Large intestine (tissue), 3 donors: ENCODE measurements around the gene TUT4. TPM values are rescaled to one million over a fixed set of nuclear protein-coding genes. Genes with fewer than 3 reads are reported as not detected.

Source experiments
- DNase-seq, 2 donors: peaks; one replicate each; pipeline versions ENCODE4 v3.0.0 to v3.0.0-alpha.2; 2013
- H3K27ac ChIP-seq: one replicate; pipeline ENCODE4 v1.5.1; 2013; ENCODE audit warnings: low read length
- H3K27me3 ChIP-seq: 2 replicates; pipeline ENCODE4 v1.6.1; 2013; ENCODE audit warnings: low read length; ENCODE audit not compliant: control insufficient read depth, insufficient read depth
- H3K36me3 ChIP-seq: 2 replicates; pipeline ENCODE4 v1.6.1; 2013; ENCODE audit warnings: low read length; ENCODE audit not compliant: control insufficient read depth, insufficient read depth
- H3K4me1 ChIP-seq: one replicate; pipeline ENCODE4 v1.6.1; 2013; ENCODE audit warnings: low read length; ENCODE audit not compliant: control insufficient read depth, insufficient read depth
- H3K4me3 ChIP-seq: one replicate; pipeline ENCODE4 v1.5.1; 2013; ENCODE audit warnings: low read length
- H3K9me3 ChIP-seq: one replicate; pipeline ENCODE4 v1.6.1; 2013; ENCODE audit warnings: mild to moderate bottlenecking, low read depth, low read length, moderate library complexity; ENCODE audit not compliant: control insufficient read depth
- WGBS: methylation state at CpG from one replicate; pipeline ENCODE4 v1.1.5; 2013; ENCODE audit warnings: low lambda C conversion rate; ENCODE audit not compliant: insufficient coverage; 5-methylcytosine and 5-hydroxymethylcytosine counted together
- polyA plus RNA-seq: library from polyadenylated mRNA; unstranded; fragments of 120-200 nt; gene quantifications from one replicate; pipeline ENCODE4 v1.2.1, GENCODE V29; 2013

Gene TUT4
- polyA plus RNA-seq, 1 donor: 68.7 TPM

DNA sequence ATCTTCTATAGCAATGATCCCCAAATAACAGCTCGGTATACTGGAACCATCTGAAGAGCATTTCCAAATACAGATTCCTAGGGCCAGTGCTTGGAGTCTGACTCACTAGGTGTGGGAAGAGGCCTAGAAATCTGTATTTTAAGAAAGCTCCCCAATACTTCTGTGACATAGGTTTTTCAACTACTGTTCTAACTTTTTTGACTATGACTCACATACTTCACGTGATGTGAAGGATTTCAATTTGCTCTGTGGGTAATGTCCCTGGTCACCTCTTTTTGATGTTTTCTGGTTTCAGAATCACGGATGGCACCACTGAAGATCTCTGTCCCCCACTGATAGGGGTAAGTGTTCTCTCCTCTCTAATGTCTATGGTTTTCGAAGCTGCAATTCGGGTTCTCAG lies 159.7 kb downstream of the TUT4 start:
- Histone ChIP-seq H3K9me3 (no peaks in the 10 kb centered on the region), H3K27ac (no peak overlapping the region), H3K27me3 (no peaks in the 10 kb centered on the region), H3K4me1 (no peaks in the 10 kb centered on the region), H3K36me3 (peaks cover 8% of the 10 kb centered on the region), H3K4me3 (no peak overlapping the region)
- DNase-seq: no peak
- no CpG with 5 or more reads among the region's 5 CpGs for WGBS

GRCh38 chr1:52386458-52386857 lies 166.4 kb downstream of the TUT4 start:
- no CpG with 5 or more reads among the region's 5 CpGs for WGBS
- H3K4me3 ChIP-seq: no peak overlapping the region
- peaks cover 25% of the 10 kb centered on the region for H3K36me3 ChIP-seq
- no peaks in the 10 kb centered on the region for H3K9me3 ChIP-seq
- H3K27me3 ChIP-seq: no peaks in the 10 kb centered on the region
- no peak for DNase-seq
- no peak overlapping the region for H3K27ac ChIP-seq
- no peaks in the 10 kb centered on the region for H3K4me1 ChIP-seq

GRCh38 chr1:52385376-52385775 lies 167.5 kb downstream of the TUT4 start:
- H3K4me1 ChIP-seq: no peaks in the 10 kb centered on the region
- no peaks in the 10 kb centered on the region for H3K9me3 ChIP-seq
- H3K4me3 ChIP-seq: no peak overlapping the region
- no peak for DNase-seq
- peaks cover 29% of the 10 kb centered on the region for H3K36me3 ChIP-seq
- no peak overlapping the region for H3K27ac ChIP-seq
- no peaks in the 10 kb centered on the region for H3K27me3 ChIP-seq
- WGBS: 100% methylated on average over 1 of the region's 3 CpGs

Other genes starting within 250 kb of the TUT4 start
- 24.2 TPM for gene CC2D1B, start 186.9 kb downstream of the TUT4 start, polyA plus RNA-seq
- 4.2 TPM for gene ORC1, start 148.7 kb downstream of the TUT4 start, polyA plus RNA-seq
- 51.0 TPM for gene PRPF38A, start 148.5 kb downstream of the TUT4 start, polyA plus RNA-seq
- gene GPX7, start 49.3 kb upstream of the TUT4 start, polyA plus RNA-seq: 38.6 TPM
- gene SHISAL2A, start 80.1 kb upstream of the TUT4 start, polyA plus RNA-seq: 0.58 TPM
- 19.9 TPM for gene COA7, start 145.3 kb upstream of the TUT4 start, polyA plus RNA-seq
- 13.1 TPM for gene ZYG11B, start 173.4 kb upstream of the TUT4 start, polyA plus RNA-seq